HS-27A (cell line): ENCODE results near the gene PRKAR1B.

Experiments
- DNase-seq: peaks from one replicate; pipeline ENCODE4 v3.0.0-alpha.2; 2012; ENCODE audit warnings: low read depth, missing footprints

The PRKAR1B gene

DNA sequence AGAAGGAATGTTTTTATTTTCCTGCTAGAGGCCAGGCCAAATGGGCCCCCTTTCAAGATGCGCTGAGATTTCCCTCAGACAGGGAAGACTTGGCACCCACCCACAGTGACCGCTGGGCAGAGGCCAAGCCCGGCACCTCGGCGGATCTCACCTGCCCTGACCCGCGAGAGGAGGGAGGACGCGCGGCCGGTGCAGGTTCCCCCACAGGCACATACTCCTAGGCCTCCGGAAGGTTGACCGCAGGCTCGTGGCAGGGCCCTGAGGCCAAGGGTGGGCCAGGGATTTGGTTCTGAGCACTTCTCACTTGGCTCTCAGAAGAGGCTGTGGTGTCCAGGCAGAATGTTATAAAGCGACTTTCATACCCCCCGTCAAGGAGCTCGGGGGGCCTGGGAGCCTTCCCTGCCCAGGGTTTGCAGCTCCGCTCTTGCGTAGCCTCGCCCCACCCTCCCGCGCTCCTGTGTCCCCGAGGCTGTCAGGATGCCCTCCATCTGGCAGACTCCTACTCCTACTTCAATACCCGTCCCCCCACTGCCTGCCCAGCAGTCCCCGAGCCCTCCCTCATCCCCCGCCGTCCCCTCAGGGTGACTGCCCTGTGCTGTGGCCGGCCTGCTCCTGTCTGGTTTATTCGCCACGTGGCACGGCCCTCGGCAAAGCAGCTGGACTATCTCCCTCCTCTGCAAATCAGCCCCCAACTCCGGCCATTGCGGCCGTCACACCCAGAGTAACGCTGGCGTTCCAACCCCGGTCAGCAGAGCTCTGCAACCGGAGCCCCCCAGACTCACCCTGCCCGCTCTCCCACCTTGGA, 156.9 kb downstream of the PRKAR1B start:
- DNase-seq: no peak

- DNase-seq: no peak
These were observed 157.8 kb downstream of the PRKAR1B start for GRCh38 chr7:569071-569855.

GRCh38 chr7:568031-568951, 158.8 kb downstream of the PRKAR1B start:
- DNase-seq: no peak

- DNase-seq: no peak
These were observed 159.7 kb downstream of the PRKAR1B start for GRCh38 chr7:567305-567883.

- no peak for DNase-seq
These were observed 161.0 kb downstream of the PRKAR1B start for GRCh38 chr7:566100-566499.

GRCh38 chr7:564176-564865, 162.8 kb downstream of the PRKAR1B start:
- DNase-seq: no peak

DNA sequence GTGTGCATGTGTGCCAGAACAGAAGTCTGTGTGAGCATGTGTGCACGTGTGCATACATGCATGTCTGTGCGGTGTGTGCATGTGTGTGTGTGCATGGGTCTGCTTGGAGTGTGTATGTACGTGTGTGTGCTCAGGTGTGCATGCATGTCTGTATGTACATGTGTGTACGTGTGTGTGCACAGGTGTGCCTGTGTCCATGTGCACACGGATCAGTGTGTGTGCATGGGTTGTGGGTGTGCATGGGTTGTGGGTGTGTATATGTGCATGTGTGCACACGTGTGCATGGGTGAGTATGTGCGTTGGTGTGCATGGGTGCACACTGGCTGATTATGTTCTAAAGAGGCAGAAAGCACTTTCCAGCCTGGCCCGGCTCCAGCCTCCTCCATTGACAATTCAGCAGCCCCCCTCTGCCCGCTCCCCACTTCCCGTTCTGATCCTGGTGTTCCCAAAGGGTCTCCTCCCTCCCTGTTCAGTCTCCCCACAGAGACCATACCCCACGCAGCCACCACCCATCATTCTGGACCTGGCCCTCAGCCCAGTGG, 163.4 kb downstream of the PRKAR1B start:
- no peak for DNase-seq

GRCh38 chr7:562789-563628, 164.1 kb downstream of the PRKAR1B start:
- no peak for DNase-seq

- no peak for DNase-seq
These were observed 164.8 kb downstream of the PRKAR1B start for GRCh38 chr7:562374-562675.

DNA sequence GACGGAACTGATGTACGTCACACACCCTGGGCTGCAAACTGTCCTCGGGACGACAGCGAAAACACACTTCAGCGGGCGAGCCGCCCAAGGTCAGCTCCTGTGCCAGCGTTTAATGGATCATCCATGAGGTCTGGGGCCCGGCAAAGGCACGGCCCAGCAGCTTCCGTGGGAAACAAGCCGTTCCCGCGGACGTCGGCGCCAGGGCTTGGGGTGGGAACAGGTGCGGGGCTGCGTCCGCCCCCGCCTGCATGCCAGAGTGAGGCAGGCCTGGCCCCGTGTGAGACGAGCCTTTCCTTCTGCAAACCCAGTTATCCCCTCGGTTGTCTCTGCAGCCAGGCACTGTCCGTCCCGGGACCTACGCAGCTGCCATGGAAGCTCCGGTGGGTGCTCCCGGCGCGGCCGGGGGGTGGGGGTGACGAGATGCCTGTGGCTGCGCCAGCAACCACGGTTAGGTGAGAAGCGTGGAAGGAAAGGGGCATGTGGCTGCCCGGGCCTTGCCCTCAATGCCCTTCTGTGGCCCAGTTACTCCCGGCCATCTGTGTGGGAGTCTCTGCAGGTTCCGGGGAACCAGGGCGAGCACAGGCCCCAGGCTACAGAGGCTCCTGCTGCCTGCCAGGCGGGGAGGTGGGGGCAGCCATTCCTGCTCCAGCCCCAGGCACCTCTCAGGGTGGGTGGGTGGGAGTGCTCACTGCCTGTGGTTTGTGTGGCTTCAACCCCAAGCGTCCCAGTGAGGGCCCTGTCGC, 165.3 kb downstream of the PRKAR1B start:
- no peak for DNase-seq

DNA sequence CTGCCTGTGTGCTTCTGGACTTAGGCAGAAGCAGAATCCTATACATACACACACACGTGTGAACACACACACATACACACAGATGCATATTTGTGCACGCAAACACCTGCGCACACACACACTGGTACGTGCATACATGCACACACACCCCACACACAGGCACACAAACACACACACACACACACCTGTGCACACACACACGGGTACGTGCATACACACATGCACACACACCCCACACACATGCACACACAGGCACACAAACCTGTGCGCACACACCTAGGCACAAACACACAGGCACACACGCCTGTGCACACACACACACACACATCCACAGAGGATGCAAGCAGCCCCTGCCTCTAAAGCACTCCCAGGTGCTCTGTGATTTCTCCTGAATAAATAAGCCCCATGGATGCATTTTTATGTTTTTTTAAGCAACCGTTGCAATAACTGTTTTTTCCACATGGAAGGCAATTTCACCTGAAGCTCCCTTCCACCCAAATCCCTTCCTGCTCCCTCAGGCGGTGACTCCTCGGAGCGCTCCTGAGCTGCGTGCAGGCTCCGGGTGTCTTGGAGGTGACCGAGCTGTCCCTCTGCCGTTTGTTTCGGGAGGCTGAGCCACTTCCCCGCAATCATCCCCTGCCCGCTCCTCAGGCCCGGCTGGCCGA, 166.0 kb downstream of the PRKAR1B start:
- DNase-seq: no peak

DNA sequence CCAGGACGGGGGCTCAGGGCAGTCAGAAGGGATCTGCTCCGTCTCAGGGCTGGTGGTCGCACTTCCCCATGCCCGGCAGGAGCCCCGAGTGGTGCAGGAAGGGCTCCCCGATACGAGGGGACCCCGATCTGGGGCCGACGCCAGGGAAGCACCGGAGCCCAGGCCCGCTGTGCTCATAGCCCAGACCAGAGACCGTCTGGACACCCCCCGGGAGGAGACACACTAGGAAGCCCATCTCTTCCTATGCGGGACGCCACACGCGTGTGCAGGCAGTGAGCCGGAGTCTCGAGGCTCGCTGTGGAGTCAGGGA, 167.7 kb downstream of the PRKAR1B start:
- DNase-seq: no peak

DNA sequence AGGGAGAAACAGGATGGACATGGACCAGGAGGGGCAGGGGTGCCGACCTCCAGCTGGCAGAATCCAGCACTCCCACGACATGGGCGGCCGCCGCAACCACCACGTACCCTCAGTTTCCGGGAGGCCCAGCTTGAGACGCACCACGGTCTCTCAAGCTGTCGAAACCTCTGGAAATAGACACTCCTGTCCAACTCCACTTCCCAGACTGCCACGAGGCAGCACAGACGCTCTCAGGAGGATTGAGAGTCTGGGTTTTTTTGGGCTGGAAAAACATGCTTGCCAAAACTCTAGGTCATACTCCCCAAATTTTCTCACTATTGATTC, 169.6 kb downstream of the PRKAR1B start:
- DNase-seq: no peak

DNA sequence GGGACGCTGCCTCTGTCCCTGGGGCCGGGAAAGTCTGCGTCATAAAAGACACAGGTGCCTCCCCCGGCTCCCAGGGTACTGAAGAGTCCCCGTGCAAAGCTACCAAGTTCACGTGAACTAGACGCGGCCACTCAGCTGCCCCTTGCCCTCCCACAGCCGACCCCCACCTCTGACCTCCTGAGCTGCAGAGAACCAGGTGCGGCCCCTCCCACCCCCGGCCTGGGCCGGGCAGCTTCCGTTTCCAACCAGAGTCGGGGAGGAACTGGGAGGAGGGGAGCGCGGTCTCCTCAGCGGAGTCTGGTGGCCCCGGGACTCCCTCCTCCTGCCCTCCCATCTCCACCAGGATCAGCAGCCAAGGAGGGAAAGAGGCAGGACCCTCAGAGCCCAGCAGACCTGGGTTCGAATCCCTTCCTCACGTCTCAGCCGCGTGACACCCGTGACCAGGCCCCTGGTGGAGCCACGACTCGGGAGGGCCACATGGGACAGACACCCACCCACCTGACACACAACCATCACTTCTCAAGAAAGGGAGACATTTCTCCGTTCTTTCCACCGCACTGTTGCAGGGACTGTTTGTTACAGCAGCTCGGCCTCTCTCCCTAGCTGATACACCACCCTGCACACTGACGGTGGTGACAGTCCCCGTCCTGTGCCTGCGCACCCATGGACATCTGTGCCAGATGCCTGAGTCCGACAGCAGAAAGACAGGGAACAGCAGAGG, 170.1 kb downstream of the PRKAR1B start:
- DNase-seq: no peak

GRCh38 chr7:556291-556826, 170.7 kb downstream of the PRKAR1B start:
- no peak for DNase-seq

- no peak for DNase-seq
These were observed 171.4 kb downstream of the PRKAR1B start for GRCh38 chr7:555551-556160.

DNA sequence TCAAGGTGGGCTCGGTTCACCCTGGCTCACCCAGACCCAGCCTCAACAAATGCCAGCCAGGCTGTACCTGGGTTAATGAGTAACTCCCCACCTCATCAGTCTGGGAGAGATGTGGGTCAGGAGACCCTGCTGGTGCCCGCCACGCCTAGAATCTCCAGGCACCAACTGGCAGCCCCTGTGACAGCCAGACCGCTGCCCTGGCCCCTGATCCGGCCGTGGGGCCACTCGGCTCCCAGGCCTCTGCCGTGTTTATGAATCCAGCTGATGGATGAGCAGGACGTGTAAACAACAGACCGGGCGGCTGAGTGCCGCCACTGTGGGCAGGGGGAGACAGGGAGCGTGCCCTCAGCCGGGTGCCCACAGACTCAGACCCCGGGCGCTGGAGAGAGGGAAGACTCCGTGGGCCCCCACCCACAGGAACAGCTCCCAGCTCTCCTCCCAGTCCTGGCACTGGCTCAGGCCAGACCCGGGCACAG, 173.4 kb downstream of the PRKAR1B start:
- no peak for DNase-seq
